ENCODE measurements around the gene GTF2H1.
"Not testable (repeated sequence)": the region's sequence is repeated elsewhere in the genome, so short reads cannot be mapped to it uniquely, and the experiment has no call there.

The GTF2H1 gene

GRCh38 chr11:18315893-18316292 is 6.5 kb upstream of the GTF2H1 start:
- TF ChIP-seq, protein P1, sequence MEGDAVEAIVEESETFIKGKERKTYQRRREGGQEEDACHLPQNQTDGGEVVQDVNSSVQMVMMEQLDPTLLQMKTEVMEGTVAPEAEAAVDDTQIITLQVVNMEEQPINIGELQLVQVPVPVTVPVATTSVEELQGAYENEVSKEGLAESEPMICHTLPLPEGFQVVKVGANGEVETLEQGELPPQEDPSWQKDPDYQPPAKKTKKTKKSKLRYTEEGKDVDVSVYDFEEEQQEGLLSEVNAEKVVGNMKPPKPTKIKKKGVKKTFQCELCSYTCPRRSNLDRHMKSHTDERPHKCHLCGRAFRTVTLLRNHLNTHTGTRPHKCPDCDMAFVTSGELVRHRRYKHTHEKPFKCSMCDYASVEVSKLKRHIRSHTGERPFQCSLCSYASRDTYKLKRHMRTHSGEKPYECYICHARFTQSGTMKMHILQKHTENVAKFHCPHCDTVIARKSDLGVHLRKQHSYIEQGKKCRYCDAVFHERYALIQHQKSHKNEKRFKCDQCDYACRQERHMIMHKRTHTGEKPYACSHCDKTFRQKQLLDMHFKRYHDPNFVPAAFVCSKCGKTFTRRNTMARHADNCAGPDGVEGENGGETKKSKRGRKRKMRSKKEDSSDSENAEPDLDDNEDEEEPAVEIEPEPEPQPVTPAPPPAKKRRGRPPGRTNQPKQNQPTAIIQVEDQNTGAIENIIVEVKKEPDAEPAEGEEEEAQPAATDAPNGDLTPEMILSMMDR (IDR thresholded peaks at IDR 0.05; ENCODE audit: control insufficient read depth, insufficient read depth, low read depth, low read length, missing control alignments), result no peak

GRCh38 chr11:18317551-18317950 is 4.8 kb upstream of the GTF2H1 start:
- H3K4me3 ChIP-seq (ENCODE audit: control insufficient read depth, low read depth, low read length), result no peak overlapping the region
- TF ChIP-seq, protein P1 (IDR thresholded peaks at IDR 0.05; ENCODE audit: control insufficient read depth, insufficient read depth, low read depth, low read length, missing control alignments), result no peak
- no peak for DNase-seq (ENCODE audit: low read depth)

More at GRCh38 chr11:18315893-18316292, 6.5 kb upstream of the GTF2H1 start:
- H3K4me3 ChIP-seq (ENCODE audit: control insufficient read depth, low read depth, low read length), result no peak overlapping the region
- DNase-seq (ENCODE audit: low read depth), result no peak

- TF ChIP-seq, protein P1 (IDR thresholded peaks at IDR 0.05; ENCODE audit: control insufficient read depth, insufficient read depth, low read depth, low read length, missing control alignments), result no peak
- DNase-seq (ENCODE audit: low read depth), result no peak
- no peak overlapping the region for H3K4me3 ChIP-seq (ENCODE audit: control insufficient read depth, low read depth, low read length)
These were observed 2.5 kb upstream of the GTF2H1 start for GRCh38 chr11:18319914-18320313.

DNA sequence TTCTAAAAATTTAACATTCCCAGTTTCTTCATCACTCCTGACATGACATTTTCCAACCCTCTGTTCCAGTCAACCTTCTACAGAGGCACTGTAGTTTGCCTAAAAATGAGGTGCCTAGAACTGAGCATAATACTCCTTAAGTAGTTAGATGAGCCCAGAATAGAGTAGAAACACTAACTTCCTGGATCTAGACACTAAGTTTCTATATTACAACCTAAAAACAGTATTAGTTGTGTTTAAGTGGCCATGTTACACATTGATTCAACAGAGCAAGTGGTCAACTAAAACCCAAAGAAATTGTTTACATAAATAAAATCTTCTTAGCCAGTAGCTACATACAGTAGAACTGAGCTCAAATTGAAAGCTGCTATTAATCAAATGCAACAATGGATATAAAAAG is 1.8 kb upstream of the GTF2H1 start:
- no peak for DNase-seq (ENCODE audit: low read depth)
- TF ChIP-seq, protein P1 (IDR thresholded peaks at IDR 0.05; ENCODE audit: control insufficient read depth, insufficient read depth, low read depth, low read length, missing control alignments), result no peak
- peak overlapping the region; percentile 86 for H3K4me3 ChIP-seq (ENCODE audit: control insufficient read depth, low read depth, low read length)

GRCh38 chr11:18321578-18321968 is 794 bp upstream of the GTF2H1 start:
- TF ChIP-seq, protein P1 (IDR thresholded peaks at IDR 0.05; ENCODE audit: control insufficient read depth, insufficient read depth, low read depth, low read length, missing control alignments), result no peak
- peak overlapping the region; percentile 86 for H3K4me3 ChIP-seq (ENCODE audit: control insufficient read depth, low read depth, low read length)
- no peak for DNase-seq (ENCODE audit: low read depth)

DNA sequence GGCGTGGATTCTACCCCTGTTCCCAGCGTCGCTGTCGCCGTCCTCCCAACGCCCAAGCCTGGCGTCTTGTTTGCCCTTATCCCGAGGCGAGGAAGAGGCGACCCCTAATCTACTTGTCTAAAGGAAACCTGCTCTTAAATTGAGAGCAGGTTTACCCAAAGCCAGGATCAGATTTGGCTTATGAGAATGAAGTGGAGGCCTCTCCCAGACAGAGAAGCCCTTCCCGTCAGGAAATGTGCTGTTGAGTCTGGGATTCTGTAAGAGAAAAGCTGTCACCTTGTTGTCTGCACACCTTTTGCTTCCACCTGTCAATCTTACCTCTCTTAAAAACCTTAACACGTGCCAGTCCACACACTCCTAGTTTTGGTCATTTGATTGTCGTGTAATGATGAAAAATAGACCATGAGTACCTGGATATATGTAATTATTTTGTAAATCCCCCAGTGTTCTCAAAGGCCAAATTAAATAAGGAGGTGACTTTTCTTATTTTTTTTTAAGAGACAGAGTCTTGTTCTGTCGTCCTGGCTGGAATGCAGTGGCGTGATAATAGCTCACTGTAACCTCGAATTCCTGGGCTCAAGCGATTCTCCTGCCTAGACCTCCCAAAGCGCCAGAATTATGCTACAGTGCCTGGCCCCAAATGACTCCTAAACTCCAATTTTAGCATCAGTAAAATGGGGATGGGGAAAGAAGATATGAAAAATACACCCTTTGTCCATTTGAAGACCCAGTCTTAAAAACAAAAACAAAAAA is 627 bp downstream of the GTF2H1 start:
- no peak for DNase-seq (ENCODE audit: low read depth)
- H3K4me3 ChIP-seq (ENCODE audit: control insufficient read depth, low read depth, low read length), result peak overlapping the region; percentile 86
- TF ChIP-seq, protein P1 (IDR thresholded peaks at IDR 0.05; ENCODE audit: control insufficient read depth, insufficient read depth, low read depth, low read length, missing control alignments), result no peak

DNA sequence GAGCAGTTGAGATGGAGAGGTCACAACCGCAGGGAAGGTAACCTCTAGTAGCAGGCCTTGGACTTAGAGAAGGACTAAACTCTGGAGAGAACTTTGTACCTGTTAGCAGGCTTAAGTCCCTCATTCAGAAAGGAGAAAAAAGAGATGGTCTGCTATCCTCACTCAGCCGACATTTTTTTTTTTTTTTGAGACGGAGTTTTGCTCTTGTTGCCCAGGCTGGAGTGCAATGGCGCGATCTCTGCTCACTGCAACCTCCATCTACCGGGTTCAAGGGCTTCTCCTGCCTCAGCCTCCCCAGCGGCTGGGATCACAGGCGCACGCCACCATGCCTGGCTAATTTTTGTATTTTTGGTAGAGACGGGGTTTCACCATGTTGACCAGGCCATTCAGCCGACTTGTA is 1.5 kb downstream of the GTF2H1 start:
- not testable (repeated sequence) for H3K4me3 ChIP-seq (ENCODE audit: control insufficient read depth, low read depth, low read length); DNase-seq (ENCODE audit: low read depth)
